H1 (cell line): Measurements from ENCODE around the gene CEP44. TPM values are rescaled to one million over a fixed set of nuclear protein-coding genes. Genes with fewer than 3 reads are reported as not detected.

Experiments
- BCL11A ChIP-seq, 2 experiments: IDR thresholded peaks; one replicate each; pipeline ENCODE4 v1.6.1; 2011; ENCODE audit warnings: low read depth in 2 of 2, low read length in 2 of 2, mild to moderate bottlenecking in 2 of 2
- BRCA1 ChIP-seq: IDR thresholded peaks from 2 replicates; pipeline ENCODE4 v1.6.1; 2012; ENCODE audit warnings: low read depth, low read length, improper control_type of control experiment
- CREB1 ChIP-seq: IDR thresholded peaks from 2 replicates; pipeline ENCODE4 v1.6.1; 2012; ENCODE audit warnings: inconsistent platforms
- EGR1 ChIP-seq: IDR thresholded peaks from 2 replicates; pipeline ENCODE4 v1.6.1; 2011; ENCODE audit warnings: low read depth, low read length, borderline replicate concordance
- HDAC6 ChIP-seq: IDR thresholded peaks from one replicate; pipeline ENCODE4 v1.7.1; 2012; ENCODE audit warnings: low read depth, mild to moderate bottlenecking, inconsistent platforms, low read length, moderate library complexity
- PHF8 ChIP-seq: fragments of 200-600 bp; sonication (generic); conservative IDR thresholded peaks from 2 replicates; pipeline ENCODE4 v1.7.1; 2012; ENCODE audit warnings: low read depth, mild to moderate bottlenecking, inconsistent platforms, low read length, moderate library complexity
- YY1 ChIP-seq: IDR thresholded peaks from 2 replicates; pipeline ENCODE4 v1.6.1; 2011; ENCODE audit warnings: low read depth, mild to moderate bottlenecking, low read length
- polyA plus RNA-seq, 7 experiments: library from polyadenylated mRNA; depleted of rRNA in 3 of 7; stranded (reverse) in 5 of 7; unstranded in 2 of 7; fragments of >200 nt in 5 of 7; fragments of 200-250 nt in 2 of 7; gene quantifications; 1 replicate in 5 of 7; 2 replicates in 1 of 7; 4 replicates in 1 of 7; pipeline versions ENCODE4 v1.2.1 to v1.2.3, GENCODE V29; 2011 to 2013; ENCODE audit warnings: missing spikeins in 2 of 7, mixed read lengths in 2 of 7
- total RNA-seq: library from RNA; stranded (reverse); fragmentation: NEBNext Ultra II Directional; extraction: Animal tissue kit (Norgen Biotek cat#: 25700); gene quantifications from 2 replicates; pipeline ENCODE4 v1.2.1, GENCODE V29; 2021
- TF ChIP-seq, protein P1 (sequence below): fragments of 300-600 bp; sonication (generic); IDR thresholded peaks from 2 replicates; pipeline ENCODE4 v1.7.1; 2012; ENCODE audit warnings: low read length, moderate library complexity, mild to moderate bottlenecking, inconsistent platforms; ENCODE audit not compliant: insufficient replicate concordance
- TF ChIP-seq, protein P2 (sequence below), 3 experiments: IDR thresholded peaks; 1 replicate in 2 of 3; 2 replicates in 1 of 3; pipeline versions ENCODE4 v1.5.1 to v1.6.1; 2011; ENCODE audit warnings: low read length in 3 of 3, mild to moderate bottlenecking in 3 of 3, inconsistent platforms in 2 of 3, low read depth in 1 of 3, moderate library complexity in 1 of 3; ENCODE audit not compliant: insufficient read depth in 1 of 3; ENCODE audit errors: control extremely low read depth in 1 of 3

CEP44 gene
- total and polyA plus RNA-seq, 2 of the 8 experiments (the other 6 are each of a cell fraction or from before 2014, with no cell fraction given): 3.4 to 17.1 TPM

DNA sequence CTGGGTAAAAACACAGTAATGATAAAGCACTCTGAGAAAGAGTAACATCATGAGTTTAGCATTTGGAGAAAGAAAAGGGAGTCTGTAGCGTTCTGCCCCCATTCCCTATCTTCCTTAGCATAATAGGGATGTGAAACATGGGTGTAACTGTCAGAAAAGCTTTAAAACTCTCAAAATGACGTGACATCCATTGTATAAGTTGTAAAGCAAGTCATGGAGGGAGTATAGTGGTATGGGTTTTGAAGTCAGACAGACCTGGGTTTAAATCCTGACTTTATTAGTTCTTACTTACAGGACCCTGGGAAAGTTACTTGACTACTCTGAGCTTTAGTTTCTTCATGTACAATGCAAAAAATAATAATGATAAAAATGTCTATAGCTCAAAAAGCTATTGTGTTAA lies 17.3 kb upstream of the CEP44 start (continued):
- TF ChIP-seq, protein P1, sequence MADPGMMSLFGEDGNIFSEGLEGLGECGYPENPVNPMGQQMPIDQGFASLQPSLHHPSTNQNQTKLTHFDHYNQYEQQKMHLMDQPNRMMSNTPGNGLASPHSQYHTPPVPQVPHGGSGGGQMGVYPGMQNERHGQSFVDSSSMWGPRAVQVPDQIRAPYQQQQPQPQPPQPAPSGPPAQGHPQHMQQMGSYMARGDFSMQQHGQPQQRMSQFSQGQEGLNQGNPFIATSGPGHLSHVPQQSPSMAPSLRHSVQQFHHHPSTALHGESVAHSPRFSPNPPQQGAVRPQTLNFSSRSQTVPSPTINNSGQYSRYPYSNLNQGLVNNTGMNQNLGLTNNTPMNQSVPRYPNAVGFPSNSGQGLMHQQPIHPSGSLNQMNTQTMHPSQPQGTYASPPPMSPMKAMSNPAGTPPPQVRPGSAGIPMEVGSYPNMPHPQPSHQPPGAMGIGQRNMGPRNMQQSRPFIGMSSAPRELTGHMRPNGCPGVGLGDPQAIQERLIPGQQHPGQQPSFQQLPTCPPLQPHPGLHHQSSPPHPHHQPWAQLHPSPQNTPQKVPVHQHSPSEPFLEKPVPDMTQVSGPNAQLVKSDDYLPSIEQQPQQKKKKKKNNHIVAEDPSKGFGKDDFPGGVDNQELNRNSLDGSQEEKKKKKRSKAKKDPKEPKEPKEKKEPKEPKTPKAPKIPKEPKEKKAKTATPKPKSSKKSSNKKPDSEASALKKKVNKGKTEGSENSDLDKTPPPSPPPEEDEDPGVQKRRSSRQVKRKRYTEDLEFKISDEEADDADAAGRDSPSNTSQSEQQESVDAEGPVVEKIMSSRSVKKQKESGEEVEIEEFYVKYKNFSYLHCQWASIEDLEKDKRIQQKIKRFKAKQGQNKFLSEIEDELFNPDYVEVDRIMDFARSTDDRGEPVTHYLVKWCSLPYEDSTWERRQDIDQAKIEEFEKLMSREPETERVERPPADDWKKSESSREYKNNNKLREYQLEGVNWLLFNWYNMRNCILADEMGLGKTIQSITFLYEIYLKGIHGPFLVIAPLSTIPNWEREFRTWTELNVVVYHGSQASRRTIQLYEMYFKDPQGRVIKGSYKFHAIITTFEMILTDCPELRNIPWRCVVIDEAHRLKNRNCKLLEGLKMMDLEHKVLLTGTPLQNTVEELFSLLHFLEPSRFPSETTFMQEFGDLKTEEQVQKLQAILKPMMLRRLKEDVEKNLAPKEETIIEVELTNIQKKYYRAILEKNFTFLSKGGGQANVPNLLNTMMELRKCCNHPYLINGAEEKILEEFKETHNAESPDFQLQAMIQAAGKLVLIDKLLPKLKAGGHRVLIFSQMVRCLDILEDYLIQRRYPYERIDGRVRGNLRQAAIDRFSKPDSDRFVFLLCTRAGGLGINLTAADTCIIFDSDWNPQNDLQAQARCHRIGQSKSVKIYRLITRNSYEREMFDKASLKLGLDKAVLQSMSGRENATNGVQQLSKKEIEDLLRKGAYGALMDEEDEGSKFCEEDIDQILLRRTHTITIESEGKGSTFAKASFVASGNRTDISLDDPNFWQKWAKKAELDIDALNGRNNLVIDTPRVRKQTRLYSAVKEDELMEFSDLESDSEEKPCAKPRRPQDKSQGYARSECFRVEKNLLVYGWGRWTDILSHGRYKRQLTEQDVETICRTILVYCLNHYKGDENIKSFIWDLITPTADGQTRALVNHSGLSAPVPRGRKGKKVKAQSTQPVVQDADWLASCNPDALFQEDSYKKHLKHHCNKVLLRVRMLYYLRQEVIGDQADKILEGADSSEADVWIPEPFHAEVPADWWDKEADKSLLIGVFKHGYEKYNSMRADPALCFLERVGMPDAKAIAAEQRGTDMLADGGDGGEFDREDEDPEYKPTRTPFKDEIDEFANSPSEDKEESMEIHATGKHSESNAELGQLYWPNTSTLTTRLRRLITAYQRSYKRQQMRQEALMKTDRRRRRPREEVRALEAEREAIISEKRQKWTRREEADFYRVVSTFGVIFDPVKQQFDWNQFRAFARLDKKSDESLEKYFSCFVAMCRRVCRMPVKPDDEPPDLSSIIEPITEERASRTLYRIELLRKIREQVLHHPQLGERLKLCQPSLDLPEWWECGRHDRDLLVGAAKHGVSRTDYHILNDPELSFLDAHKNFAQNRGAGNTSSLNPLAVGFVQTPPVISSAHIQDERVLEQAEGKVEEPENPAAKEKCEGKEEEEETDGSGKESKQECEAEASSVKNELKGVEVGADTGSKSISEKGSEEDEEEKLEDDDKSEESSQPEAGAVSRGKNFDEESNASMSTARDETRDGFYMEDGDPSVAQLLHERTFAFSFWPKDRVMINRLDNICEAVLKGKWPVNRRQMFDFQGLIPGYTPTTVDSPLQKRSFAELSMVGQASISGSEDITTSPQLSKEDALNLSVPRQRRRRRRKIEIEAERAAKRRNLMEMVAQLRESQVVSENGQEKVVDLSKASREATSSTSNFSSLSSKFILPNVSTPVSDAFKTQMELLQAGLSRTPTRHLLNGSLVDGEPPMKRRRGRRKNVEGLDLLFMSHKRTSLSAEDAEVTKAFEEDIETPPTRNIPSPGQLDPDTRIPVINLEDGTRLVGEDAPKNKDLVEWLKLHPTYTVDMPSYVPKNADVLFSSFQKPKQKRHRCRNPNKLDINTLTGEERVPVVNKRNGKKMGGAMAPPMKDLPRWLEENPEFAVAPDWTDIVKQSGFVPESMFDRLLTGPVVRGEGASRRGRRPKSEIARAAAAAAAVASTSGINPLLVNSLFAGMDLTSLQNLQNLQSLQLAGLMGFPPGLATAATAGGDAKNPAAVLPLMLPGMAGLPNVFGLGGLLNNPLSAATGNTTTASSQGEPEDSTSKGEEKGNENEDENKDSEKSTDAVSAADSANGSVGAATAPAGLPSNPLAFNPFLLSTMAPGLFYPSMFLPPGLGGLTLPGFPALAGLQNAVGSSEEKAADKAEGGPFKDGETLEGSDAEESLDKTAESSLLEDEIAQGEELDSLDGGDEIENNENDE: no peak
- TF ChIP-seq BCL11A (IDR thresholded peaks at IDR 0.05; ENCODE audit: low read depth in 2 of 2, low read length in 2 of 2): no peak
- TF ChIP-seq BRCA1: no peak
- TF ChIP-seq PHF8: no peak
- no peak for TF ChIP-seq CREB1
- no peak for TF ChIP-seq EGR1
- no peak for TF ChIP-seq HDAC6
- no peak for TF ChIP-seq YY1
- TF ChIP-seq, protein P2, sequence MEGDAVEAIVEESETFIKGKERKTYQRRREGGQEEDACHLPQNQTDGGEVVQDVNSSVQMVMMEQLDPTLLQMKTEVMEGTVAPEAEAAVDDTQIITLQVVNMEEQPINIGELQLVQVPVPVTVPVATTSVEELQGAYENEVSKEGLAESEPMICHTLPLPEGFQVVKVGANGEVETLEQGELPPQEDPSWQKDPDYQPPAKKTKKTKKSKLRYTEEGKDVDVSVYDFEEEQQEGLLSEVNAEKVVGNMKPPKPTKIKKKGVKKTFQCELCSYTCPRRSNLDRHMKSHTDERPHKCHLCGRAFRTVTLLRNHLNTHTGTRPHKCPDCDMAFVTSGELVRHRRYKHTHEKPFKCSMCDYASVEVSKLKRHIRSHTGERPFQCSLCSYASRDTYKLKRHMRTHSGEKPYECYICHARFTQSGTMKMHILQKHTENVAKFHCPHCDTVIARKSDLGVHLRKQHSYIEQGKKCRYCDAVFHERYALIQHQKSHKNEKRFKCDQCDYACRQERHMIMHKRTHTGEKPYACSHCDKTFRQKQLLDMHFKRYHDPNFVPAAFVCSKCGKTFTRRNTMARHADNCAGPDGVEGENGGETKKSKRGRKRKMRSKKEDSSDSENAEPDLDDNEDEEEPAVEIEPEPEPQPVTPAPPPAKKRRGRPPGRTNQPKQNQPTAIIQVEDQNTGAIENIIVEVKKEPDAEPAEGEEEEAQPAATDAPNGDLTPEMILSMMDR (IDR thresholded peaks at IDR 0.05; ENCODE audit: control extremely low read depth in 1 of 3, insufficient read depth in 1 of 3, low read depth in 1 of 3, low read length in 3 of 3): no peak
